GM21367 (cell line): ENCODE results near the gene IFIT1B.
A peak's percentile ranks its signal among the peaks of the same experiment; 100 is the strongest.
"Not testable (repeated sequence)": the region's sequence is repeated elsewhere in the genome, so short reads cannot be mapped to it uniquely, and the experiment has no call there.

Source experiments
- ATAC-seq: cut with Tn5 transposase; IDR thresholded peaks from one replicate; pipeline ENCODE4 v1.9.1; 2021; ENCODE audit not compliant: unreplicated experiment

Gene IFIT1B

DNA sequence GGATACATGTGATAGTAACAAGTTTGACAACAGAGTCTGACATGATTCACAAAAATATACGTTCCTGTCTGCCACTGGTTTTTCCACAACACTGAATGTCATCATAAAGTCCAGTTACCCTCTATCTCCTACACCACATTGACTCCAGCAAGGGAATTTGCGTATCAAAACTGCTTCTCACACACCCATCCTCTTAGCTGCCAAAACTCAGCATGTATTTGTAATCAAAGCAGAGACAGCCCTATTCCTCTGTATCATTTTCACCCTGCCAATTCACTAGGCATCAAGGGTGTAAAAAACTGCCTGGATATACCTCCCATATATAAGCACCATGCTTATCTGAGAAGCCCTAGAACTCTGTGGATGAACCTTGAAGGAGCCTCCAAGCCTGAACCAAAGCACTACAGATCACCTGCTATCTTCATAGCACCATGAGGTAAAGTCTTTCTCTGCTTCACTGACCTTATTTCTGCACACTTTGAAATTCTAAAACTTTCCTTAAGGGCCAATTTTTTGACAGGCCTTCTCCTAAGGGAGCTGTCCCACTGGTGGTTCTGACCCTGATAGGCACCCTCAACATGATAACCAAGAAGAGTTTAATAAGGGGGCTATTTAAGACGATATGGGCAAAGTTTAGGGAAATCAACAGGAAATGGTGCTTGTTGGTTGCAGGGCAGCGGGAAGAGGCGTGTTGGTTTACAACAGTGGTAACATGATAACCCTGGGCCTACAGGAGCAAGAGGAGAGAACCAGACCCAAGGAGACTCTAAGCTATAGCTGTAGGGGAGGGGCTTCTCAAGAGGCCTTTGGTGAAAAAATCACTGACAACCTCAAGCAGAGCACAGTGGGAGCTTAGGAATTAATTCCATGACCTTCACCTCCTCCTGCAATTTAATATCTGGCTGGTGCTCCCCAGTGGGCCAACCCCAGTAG lies at the start of gene IFIT1B:
IFIT1B (plus strand) TSS at position 352 of the 933 bp plus-strand sequence; CDS start at position 432, 80 bp downstream.
- ATAC-seq: no peak

GRCh38 chr10:89329151-89329550 lies 48.7 kb upstream of the IFIT1B start:
- no peak for ATAC-seq

DNA sequence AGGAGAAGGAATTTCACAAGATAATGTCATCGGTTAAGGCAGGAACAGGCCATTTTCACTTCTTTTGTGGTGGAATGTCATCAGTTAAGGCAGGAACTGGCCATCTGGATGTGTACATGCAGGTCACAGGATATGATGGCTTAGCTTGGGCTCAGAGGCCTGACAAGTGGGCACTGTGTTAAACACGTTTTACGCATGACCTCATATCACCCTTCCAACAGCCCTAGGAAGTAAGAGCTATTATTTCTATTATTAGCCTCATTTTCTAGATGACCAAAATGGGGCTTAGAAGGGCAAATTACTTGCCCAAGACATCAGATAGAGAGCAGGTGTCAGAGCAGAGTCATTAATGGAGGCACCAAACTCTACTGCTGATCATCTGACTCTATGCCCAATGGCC lies 47.8 kb upstream of the IFIT1B start:
- ATAC-seq: not testable (repeated sequence)

DNA sequence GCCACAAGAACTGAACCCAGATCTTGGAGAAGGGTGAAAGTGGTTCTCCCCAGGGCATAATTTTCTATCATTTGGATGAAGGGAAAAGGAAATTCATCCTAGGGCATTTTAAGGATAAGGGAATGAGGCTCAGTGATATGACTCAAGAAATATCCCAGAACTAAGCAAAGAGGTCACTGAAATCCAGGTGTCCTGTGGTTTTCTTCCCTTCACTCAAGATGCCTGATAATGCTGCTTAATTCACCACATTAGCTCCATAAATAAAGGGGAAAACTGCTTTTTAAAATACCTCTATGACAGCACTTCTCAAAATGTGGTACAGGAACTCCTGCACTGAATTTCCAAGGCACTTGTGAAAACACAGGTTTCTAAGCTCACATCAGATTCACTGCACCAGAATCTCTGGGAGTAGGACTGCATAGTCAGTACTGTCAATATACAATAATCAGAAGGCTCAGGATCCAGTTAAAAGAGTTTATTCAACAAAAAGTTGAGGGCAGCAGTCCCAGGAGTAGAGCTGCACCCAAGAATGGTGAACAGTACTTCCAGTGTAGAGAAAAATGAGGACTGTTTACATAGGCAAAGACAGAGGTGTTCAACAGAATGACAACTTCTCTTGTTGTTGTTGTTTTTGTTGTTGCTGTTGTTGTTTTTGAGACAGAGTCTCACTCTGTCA lies 47.2 kb upstream of the IFIT1B start:
- no peak for ATAC-seq

DNA sequence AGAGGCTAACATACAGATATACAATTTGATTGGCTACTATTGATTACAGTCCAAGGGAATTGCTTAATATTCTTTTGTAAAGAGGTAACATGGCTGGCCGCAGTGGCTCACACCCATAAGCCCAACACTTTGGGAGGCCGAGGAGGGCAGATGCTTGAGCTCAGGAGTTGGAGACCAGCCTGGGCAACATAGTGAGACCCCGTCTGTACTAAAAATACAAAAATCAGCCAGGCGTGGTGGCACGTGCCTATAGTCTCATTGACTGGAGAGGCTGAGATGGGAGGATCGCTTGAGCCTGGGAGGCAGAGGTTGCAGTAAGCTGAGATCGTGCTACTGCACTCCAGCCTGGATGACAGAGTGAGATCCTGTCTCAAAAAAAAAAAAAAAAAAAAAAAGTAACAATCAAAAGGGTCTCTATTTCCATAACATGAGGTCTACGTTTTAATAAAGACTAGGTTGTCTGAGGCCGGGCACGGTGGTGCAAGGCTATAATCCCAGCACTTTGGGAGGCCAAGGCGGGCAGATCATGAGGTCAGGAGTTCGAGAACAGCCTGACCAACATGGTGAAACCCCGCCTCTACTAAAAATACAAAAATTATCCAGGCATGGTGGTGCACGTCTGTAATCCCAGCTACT lies 46.3 kb upstream of the IFIT1B start:
- not testable (repeated sequence) for ATAC-seq

- ATAC-seq: peak; percentile 31
Observed at GRCh38 chr10:89332123-89332633, 45.7 kb upstream of the IFIT1B start.

DNA sequence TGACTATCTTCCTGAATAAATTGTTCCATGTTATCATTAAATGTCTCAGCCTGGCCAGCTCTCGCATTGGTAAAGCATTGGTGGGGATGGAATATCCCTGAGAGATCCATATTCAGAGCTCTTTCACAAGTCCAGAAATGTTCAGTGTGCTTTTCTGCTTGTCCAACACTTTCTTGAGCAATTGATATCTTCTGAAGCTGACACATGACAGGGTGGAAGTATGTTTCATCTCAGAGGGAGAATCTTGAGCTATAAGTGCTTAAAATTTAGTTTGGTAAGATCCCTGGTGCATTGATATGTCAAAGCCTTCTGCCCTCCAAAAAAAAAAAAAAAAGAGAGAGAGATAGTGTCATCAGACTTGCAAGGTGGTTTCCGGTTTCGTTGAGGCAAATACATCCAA lies 42.6 kb upstream of the IFIT1B start:
- ATAC-seq: no peak

GRCh38 chr10:89336241-89336640 lies 41.6 kb upstream of the IFIT1B start:
- no peak for ATAC-seq

GRCh38 chr10:89337484-89337883 lies 40.4 kb upstream of the IFIT1B start:
- no peak for ATAC-seq

GRCh38 chr10:89338713-89339112 lies 39.1 kb upstream of the IFIT1B start:
- ATAC-seq: no peak

DNA sequence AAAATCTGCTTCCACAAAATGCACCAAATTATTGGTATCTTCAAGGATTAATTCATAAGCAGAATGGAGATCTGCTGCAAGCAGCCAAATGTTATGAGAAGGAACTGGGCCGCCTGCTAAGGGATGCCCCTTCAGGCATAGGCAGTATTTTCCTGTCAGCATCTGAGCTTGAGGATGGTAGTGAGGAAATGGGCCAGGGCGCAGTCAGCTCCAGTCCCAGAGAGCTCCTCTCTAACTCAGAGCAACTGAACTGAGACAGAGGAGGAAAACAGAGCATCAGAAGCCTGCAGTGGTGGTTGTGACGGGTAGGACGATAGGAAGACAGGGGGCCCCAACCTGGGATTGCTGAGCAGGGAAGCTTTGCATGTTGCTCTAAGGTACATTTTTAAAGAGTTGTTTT lies 38.0 kb upstream of the IFIT1B start:
- no peak for ATAC-seq

DNA sequence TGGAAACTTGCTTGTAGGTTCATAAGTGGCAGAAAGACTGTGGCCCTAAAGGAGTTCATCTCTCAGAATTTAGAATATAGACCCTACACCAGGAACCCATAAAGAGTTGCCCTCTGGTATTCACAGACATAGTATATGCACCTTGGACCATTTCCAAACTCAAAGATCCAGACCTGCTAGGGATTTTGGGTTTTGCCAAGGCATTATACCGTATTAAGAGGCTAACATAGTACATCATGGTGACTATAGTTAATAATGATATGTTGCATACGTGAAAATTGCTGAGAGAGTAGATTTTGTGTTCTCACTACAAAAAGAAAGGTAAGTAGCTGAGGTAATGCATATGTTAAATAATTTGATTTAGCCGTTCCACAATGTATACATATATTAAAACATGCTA lies 36.2 kb upstream of the IFIT1B start:
- ATAC-seq: no peak

GRCh38 chr10:89342206-89342958 lies 35.5 kb upstream of the IFIT1B start:
- ATAC-seq: no peak

- no peak for ATAC-seq
Observed at GRCh38 chr10:89343089-89343767, 34.6 kb upstream of the IFIT1B start.

DNA sequence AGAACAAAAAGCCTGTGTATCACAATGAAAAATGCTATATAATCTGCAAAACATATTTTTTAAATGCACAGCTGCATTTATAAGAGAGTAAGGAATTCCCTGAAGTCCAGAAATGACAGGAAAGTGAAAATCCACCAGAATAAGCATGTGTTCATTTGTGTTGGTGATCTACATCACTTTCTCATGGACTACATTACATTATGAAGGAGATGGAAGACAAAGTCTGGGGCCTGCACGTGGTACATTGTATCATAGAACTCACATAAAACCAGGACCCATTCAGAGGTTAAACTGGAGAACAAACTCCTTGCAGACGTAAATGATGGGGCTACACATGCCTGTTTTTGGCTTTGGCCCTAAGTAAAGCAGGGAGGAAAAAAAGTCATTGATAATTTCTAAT lies 33.7 kb upstream of the IFIT1B start:
- ATAC-seq: no peak

DNA sequence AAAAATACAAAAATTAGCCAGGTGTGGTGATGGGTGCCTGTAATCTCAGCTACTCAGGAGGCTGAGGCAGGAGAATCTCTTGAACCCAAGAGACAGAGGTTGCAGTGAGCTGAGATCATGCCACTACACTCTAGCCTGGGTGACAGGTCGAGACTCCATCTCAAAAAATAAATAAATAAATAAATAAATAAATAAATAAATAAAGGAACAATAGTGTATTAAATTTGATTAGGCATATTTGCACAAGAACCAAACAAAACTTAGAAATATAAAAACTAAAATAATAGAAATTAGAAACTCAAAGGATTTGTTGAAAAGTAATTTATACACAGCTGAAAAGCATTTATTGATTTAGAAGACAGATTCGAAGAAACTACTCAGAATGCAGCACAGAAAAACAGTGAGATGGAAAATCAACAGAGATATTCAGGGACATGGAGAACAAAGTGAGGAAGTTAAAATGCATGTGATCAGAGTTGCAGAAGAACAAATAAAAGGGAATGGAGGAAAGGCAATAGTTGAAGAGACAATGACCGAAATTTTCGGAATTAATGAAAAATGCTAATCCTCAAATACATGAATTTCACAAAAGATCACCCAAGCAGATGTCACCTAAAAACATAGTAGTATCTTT lies 32.4 kb upstream of the IFIT1B start:
- ATAC-seq: no peak

- no peak for ATAC-seq
Observed at GRCh38 chr10:89346405-89347254, 31.2 kb upstream of the IFIT1B start.

GRCh38 chr10:89347701-89348457 lies 30.0 kb upstream of the IFIT1B start:
- no peak for ATAC-seq
